Measurements from ENCODE around the gene RPL29.

DNA sequence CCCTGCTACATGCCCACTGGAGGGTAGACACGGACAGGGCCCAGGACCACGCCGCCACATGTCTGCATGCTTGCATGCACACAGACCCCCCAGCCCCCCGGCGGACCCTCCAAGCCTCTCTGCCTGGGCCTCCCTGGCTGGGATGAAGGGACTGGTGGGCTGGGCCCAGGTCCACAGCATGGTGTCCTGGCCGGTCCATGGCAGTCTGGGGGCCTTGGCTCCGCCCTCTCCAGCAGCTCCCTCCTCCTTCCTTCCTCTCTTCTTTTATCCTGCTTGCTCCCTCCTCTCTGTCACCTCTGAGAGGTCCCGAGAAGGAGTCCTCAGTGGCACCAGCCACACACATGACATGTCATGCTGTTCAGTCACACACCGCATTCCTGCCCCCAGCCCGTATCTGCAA lies 36.2 kb upstream of the RPL29 start:
- TF ChIP-seq, protein P1, sequence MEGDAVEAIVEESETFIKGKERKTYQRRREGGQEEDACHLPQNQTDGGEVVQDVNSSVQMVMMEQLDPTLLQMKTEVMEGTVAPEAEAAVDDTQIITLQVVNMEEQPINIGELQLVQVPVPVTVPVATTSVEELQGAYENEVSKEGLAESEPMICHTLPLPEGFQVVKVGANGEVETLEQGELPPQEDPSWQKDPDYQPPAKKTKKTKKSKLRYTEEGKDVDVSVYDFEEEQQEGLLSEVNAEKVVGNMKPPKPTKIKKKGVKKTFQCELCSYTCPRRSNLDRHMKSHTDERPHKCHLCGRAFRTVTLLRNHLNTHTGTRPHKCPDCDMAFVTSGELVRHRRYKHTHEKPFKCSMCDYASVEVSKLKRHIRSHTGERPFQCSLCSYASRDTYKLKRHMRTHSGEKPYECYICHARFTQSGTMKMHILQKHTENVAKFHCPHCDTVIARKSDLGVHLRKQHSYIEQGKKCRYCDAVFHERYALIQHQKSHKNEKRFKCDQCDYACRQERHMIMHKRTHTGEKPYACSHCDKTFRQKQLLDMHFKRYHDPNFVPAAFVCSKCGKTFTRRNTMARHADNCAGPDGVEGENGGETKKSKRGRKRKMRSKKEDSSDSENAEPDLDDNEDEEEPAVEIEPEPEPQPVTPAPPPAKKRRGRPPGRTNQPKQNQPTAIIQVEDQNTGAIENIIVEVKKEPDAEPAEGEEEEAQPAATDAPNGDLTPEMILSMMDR (IDR thresholded peaks at IDR 0.05; ENCODE audit: insufficient read depth, low read length, poor library complexity, severe bottlenecking), result no peak
- no peak for TF ChIP-seq EZH2phosphoT487 (conservative IDR thresholded peaks at IDR 0.05; ENCODE audit: low read length)

Data from SU-DHL-6 (cell line).